Lower leg skin (tissue), 3 donors: Measurements from ENCODE around the gene NTSR1.

ENCODE experiments used
- CTCF ChIP-seq, 3 donors: fragments of 450-650 bp; IDR thresholded peaks; one replicate each; pipeline ENCODE4 v1.5.1; 2016; ENCODE audit warnings: antibody characterized with exemption in 3 of 3, mild to moderate bottlenecking in 3 of 3, moderate library complexity in 2 of 3
- POLR2A ChIP-seq, 2 donors: fragments of 450-650 bp; IDR thresholded peaks; one replicate each; pipeline ENCODE4 v1.6.1; 2016 to 2017; ENCODE audit warnings: antibody characterized with exemption in 2 of 2, mild to moderate bottlenecking in 1 of 2, moderate library complexity in 1 of 2

GRCh38 chr20:62678553-62678952 lies 30.1 kb upstream of the NTSR1 start:
- no peak for TF ChIP-seq CTCF (IDR thresholded peaks at IDR 0.05)
- no peak for TF ChIP-seq POLR2A (IDR thresholded peaks at IDR 0.05)
